SKM-1 treated with dmso at 0.1 percent for 144 hours (cell line): ENCODE results near the gene HBG1.
"Not testable (repeated sequence)": the region's sequence is repeated elsewhere in the genome, so short reads cannot be mapped to it uniquely, and the experiment has no call there.

Experiments
- DNase-seq: peaks from one replicate; lab custom pipeline; 2025; ENCODE audit not compliant: unreplicated experiment; lab: John Stamatoyannopoulos, UW

HBG1 gene

GRCh38 chr11:5277807-5278382 lies 28.2 kb upstream of the HBG1 start:
- DNase-seq = no peak

- no peak for DNase-seq
Observed at GRCh38 chr11:5276697-5277096, 27.0 kb upstream of the HBG1 start.

- no peak for DNase-seq
Observed at GRCh38 chr11:5275369-5276110, 25.9 kb upstream of the HBG1 start.

GRCh38 chr11:5274395-5274794 lies 24.7 kb upstream of the HBG1 start:
- DNase-seq = no peak

- no peak for DNase-seq
Observed at GRCh38 chr11:5272395-5273017, 22.8 kb upstream of the HBG1 start.

GRCh38 chr11:5269715-5270147 lies 20.1 kb upstream of the HBG1 start, which contains the start of gene HBE1:
HBE1 (minus strand) TSS chr11:5269945; CDS start chr11:5269890, 55 bp downstream.
- no peak for DNase-seq

- DNase-seq = no peak
Observed at GRCh38 chr11:5267033-5267563, 17.4 kb upstream of the HBG1 start.

- no peak for DNase-seq
Observed at GRCh38 chr11:5266609-5267008, 17.0 kb upstream of the HBG1 start.

GRCh38 chr11:5265832-5266231 lies 16.2 kb upstream of the HBG1 start:
- DNase-seq = no peak

- DNase-seq = no peak
Observed at GRCh38 chr11:5258543-5259262, 9.0 kb upstream of the HBG1 start.

- no peak for DNase-seq
Observed at GRCh38 chr11:5257296-5257695, 7.6 kb upstream of the HBG1 start.

GRCh38 chr11:5254646-5255413 lies 5.2 kb upstream of the HBG1 start, which contains the start of gene HBG2:
HBG2 (minus strand) TSS chr11:5254781; CDS start chr11:5254728, 53 bp downstream.
- not testable (repeated sequence) for DNase-seq

GRCh38 chr11:5254023-5254422 lies 4.4 kb upstream of the HBG1 start:
- DNase-seq = not testable (repeated sequence)

GRCh38 chr11:5253440-5253839 lies 3.8 kb upstream of the HBG1 start:
- DNase-seq = not testable (repeated sequence)

GRCh38 chr11:5252919-5253265 lies 3.2 kb upstream of the HBG1 start:
- DNase-seq = no peak

GRCh38 chr11:5252192-5252918 lies 2.7 kb upstream of the HBG1 start:
- DNase-seq = no peak

GRCh38 chr11:5251746-5252145 lies 2.1 kb upstream of the HBG1 start:
- no peak for DNase-seq

GRCh38 chr11:5250543-5251204 lies 1.0 kb upstream of the HBG1 start:
- no peak for DNase-seq

- DNase-seq = not testable (repeated sequence)
Observed at GRCh38 chr11:5248498-5248897, 1.2 kb downstream of the HBG1 start.
